ENCODE results near the gene LHFPL3.

GRCh38 chr7:104855861-104856260, 527.5 kb downstream of the LHFPL3 start:
- TF ChIP-seq CTCF (IDR thresholded peaks at IDR 0.05) (no peak), EZH2 (IDR thresholded peaks at IDR 0.05; ENCODE audit: borderline replicate concordance, insufficient read depth, low read depth, low read length, poor library complexity, severe bottlenecking) (no peak)

Data from B cell (primary cell).